CD4-positive, CD25-positive, alpha-beta regulatory T cell (primary cell): ENCODE results near the gene DYSF. TPM values are rescaled to one million over a fixed set of nuclear protein-coding genes. Genes with fewer than 3 reads are reported as not detected.

Experiments used
- ATAC-seq, 2 donors: fragments of 150-1000 bp; cut with Tn5 transposase; one replicate each; pipeline ENCODE4 v1.10.0; 2021; ENCODE audit warnings: low read depth in 2 of 2, moderate number of reproducible peaks in 2 of 2, moderate library complexity in 1 of 2
- DNase-seq, 3 donors: peaks; one replicate each; pipeline versions ENCODE4 v3.0.0 to v3.0.0-alpha.2; 2012 to 2022; ENCODE audit warnings: mixed read lengths in 1 of 3
- H3K27ac ChIP-seq: one replicate; pipeline ENCODE4 v1.7.0; 2013; ENCODE audit warnings: mild to moderate bottlenecking, low read length; ENCODE audit not compliant: insufficient read depth, poor library complexity, severe bottlenecking
- H3K27me3 ChIP-seq: one replicate; pipeline ENCODE4 v1.7.0; 2013; ENCODE audit warnings: low read length; ENCODE audit not compliant: control insufficient read depth, insufficient read depth
- H3K36me3 ChIP-seq: one replicate; pipeline ENCODE4 v1.7.0; 2013; ENCODE audit warnings: mild to moderate bottlenecking, low read length, moderate library complexity; ENCODE audit not compliant: control insufficient read depth, insufficient read depth
- H3K4me1 ChIP-seq: 2 replicates; pipeline ENCODE4 v1.7.0; 2013; ENCODE audit warnings: mild to moderate bottlenecking, low read length; ENCODE audit not compliant: insufficient read depth, control insufficient read depth, poor library complexity, severe bottlenecking
- H3K4me3 ChIP-seq: one replicate; pipeline ENCODE4 v1.7.0; 2013; ENCODE audit warnings: low read depth, mild to moderate bottlenecking, low read length, moderate library complexity
- H3K9me3 ChIP-seq, 2 experiments: 1 replicate in 1 of 2; 2 replicates in 1 of 2; pipeline ENCODE4 v1.7.0; 2013; ENCODE audit warnings: low read length in 2 of 2, mild to moderate bottlenecking in 1 of 2, moderate library complexity in 1 of 2; ENCODE audit not compliant: control insufficient read depth in 2 of 2
- H3K27ac Mint-ChIP-seq, 3 donors: one replicate each; pipeline ENCODE4 v1.8.0; 2020 to 2022; ENCODE audit warnings: mild to moderate bottlenecking in 3 of 3, mixed read lengths in 3 of 3, moderate library complexity in 2 of 3
- H3K27me3 Mint-ChIP-seq: one replicate; pipeline ENCODE4 v1.8.0; 2022; ENCODE audit warnings: mild to moderate bottlenecking, mixed read lengths
- H3K36me3 Mint-ChIP-seq: one replicate; pipeline ENCODE4 v1.8.0; 2020; ENCODE audit warnings: mixed read lengths
- H3K4me1 Mint-ChIP-seq, 4 donors: one replicate each; pipeline ENCODE4 v1.8.0; 2020 to 2022; ENCODE audit warnings: mixed read lengths in 4 of 4, mild to moderate bottlenecking in 1 of 4
- H3K4me3 Mint-ChIP-seq, 4 donors: one replicate each; pipeline ENCODE4 v1.8.0; 2020 to 2022; ENCODE audit warnings: mild to moderate bottlenecking in 4 of 4, mixed read lengths in 4 of 4, moderate library complexity in 3 of 4
- H3K9me3 Mint-ChIP-seq, 7 donors: one replicate each; pipeline ENCODE4 v1.8.0; 2020 to 2022; ENCODE audit warnings: mixed read lengths in 7 of 7, mild to moderate bottlenecking in 3 of 7, moderate library complexity in 2 of 7
- polyA plus RNA-seq, 4 donors: library from polyadenylated mRNA; unstranded; fragments of 300-500 nt; fragmentation: Illumina TruSeq; gene quantifications; one replicate each; pipeline ENCODE4 v1.2.3, GENCODE V29; 2021
- total RNA-seq: library from RNA; stranded (reverse); gene quantifications from one replicate; pipeline ENCODE4 v1.2.3, GENCODE V29; 2022

The DYSF gene
- total and polyA plus RNA-seq, 5 donors from 2014 or later, result 0.10 to 0.13 TPM; not detected in 3

DNA sequence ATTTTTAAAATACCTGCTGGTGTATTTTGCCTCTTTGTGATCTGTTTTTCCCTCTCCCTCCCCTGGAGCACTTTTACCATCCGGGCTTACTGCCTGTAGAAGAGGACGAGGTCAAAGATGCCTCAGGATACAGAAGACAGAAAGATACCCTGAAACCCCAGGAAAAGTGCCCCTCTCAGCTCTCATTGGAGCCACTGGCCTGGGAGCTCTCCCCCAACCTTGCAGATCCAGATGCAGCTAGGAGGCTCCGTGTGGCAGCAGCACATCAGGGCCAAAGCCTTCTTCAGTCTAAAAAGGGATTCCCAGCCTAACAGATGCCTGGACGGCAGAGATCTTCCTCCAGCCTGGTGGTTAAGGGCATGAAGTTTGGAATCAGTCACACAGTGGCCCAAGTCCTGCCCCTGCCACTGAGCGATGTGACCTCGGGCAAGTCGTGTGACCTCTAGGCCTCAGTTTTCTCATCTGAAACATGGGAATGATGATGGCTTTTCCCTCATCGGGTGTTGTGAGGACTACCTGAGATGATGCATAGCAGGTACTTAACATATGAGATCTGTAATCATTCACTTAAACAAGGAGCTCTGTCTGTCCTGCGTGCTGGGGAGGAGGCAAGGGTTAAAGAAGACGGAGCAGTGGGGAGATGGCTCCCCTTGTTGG is 239.4 kb downstream of the DYSF start:
- H3K9me3 Mint-ChIP-seq, result peaks cover 0 to 1% (median 0%) of the 10 kb centered on the region in 7 donors
- Histone ChIP-seq H3K27me3 (no peaks in the 10 kb centered on the region), H3K36me3 (no peaks in the 10 kb centered on the region), H3K4me3 (no peak overlapping the region), H3K9me3 (no peaks in the 10 kb centered on the region), H3K27ac (no peak overlapping the region), H3K4me1 (no peaks in the 10 kb centered on the region)
- ATAC-seq, result no peak
- H3K27me3 Mint-ChIP-seq, result peaks cover 4% of the 10 kb centered on the region
- DNase-seq, result no peak
- no peaks in the 10 kb centered on the region for H3K4me1 Mint-ChIP-seq
- no peak overlapping the region for H3K27ac Mint-ChIP-seq
- no peak overlapping the region for H3K4me3 Mint-ChIP-seq
- peaks cover 3% of the 10 kb centered on the region for H3K36me3 Mint-ChIP-seq

DNA sequence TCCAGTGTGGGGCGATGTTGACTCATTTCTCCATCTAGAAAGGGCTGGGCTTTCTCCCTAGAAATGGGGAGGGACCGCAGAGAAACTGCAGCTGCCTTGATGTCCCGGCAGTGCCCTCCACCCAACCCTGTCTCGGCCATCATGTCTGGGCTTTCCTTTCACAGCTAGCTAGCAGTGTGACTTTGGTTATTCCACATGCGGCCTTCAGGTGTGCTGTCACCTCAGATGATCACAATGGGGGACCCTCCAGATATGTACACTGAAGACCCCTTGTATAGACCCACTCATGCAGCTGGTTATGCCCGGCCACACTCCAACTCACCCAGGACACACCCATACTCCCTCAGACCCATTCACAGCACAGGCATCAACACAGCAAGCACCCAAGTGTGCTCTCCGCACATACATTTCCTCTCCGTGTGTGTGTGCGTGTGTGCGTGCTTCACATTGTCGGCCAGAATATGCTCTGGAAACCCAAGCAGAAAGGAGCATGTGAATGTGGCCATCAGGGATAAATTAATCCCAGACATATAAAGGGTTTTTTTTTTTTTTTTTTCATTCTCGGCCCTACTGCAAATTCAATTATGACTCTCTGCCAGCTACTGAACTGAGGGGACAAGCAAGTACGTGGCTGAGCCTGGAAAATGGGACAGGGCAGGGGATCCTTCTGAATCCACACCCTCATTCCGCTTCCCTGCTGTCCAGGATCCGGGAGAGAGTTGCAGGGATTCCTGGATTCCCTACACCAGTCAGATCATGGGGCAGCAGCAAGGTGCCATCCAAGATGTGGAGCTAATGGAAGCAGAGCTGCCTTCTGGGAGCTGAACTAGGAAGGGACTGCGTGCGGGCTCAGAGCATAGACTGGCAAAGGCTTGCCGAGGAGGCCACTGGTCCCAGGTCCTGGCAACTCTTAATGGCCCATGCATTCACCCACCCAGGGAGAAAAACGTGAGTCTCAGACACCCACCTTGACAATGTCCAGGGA is 240.2 kb downstream of the DYSF start:
- Mint-ChIP-seq H3K4me3 (no peak overlapping the region), H3K9me3 (peaks cover 0 to 1% (median 0%) of the 10 kb centered on the region in 7 donors), H3K27me3 (peaks cover 4% of the 10 kb centered on the region), H3K4me1 (no peaks in the 10 kb centered on the region), H3K36me3 (peaks cover 3% of the 10 kb centered on the region), H3K27ac (no peak overlapping the region)
- Histone ChIP-seq H3K27ac (no peak overlapping the region), H3K9me3 (no peaks in the 10 kb centered on the region), H3K4me3 (no peak overlapping the region), H3K4me1 (no peaks in the 10 kb centered on the region), H3K36me3 (no peaks in the 10 kb centered on the region), H3K27me3 (no peaks in the 10 kb centered on the region)
- ATAC-seq, result no peak
- no peak for DNase-seq

DNA sequence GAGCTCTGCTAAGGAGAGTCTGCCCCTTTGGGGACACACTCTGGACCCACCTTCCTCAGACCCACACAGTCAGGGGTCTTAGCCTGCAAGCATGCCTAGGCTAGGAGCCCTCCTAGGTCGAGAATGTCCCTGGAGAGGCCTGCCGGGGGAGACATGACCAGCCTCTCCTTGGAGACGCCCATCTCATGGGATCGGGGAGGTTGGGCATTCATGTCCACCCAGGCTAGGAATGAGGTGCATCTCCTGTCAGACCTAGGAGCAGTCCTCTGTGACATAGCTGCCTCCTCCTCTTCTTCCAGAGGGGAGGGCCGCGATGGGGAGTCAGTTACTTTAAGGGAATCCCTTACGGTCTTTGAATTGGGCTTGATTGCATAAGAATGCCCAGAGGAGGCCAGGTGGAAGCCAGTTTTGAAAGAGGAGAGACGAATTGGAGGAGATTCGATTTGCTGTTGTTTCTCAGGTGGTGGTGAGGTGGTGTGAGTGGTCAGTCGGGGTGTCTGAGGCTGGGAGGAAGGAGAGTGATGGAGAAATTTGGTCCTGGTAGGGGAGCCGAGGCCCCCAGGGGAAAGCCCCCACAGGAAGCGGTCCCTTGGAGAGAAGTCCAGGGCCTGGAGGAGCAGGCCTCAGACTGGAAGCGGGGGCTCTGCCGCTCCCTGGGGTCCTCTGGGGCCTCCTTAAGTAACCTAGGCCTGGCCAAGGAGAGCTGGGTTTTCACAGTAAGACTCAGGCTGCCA is 241.3 kb downstream of the DYSF start:
- Mint-ChIP-seq H3K27me3 (peaks cover 4% of the 10 kb centered on the region), H3K4me3 (no peak overlapping the region), H3K36me3 (peaks cover 3% of the 10 kb centered on the region), H3K27ac (no peak overlapping the region), H3K9me3 (no peaks in the 10 kb centered on the region), H3K4me1 (no peaks in the 10 kb centered on the region)
- no peaks in the 10 kb centered on the region for H3K27me3 ChIP-seq
- no peak overlapping the region for H3K27ac ChIP-seq
- no peak overlapping the region for H3K4me3 ChIP-seq
- H3K9me3 ChIP-seq, result no peaks in the 10 kb centered on the region
- H3K4me1 ChIP-seq, result no peaks in the 10 kb centered on the region
- ATAC-seq, result no peak
- no peaks in the 10 kb centered on the region for H3K36me3 ChIP-seq
- DNase-seq, result no peak

DNA sequence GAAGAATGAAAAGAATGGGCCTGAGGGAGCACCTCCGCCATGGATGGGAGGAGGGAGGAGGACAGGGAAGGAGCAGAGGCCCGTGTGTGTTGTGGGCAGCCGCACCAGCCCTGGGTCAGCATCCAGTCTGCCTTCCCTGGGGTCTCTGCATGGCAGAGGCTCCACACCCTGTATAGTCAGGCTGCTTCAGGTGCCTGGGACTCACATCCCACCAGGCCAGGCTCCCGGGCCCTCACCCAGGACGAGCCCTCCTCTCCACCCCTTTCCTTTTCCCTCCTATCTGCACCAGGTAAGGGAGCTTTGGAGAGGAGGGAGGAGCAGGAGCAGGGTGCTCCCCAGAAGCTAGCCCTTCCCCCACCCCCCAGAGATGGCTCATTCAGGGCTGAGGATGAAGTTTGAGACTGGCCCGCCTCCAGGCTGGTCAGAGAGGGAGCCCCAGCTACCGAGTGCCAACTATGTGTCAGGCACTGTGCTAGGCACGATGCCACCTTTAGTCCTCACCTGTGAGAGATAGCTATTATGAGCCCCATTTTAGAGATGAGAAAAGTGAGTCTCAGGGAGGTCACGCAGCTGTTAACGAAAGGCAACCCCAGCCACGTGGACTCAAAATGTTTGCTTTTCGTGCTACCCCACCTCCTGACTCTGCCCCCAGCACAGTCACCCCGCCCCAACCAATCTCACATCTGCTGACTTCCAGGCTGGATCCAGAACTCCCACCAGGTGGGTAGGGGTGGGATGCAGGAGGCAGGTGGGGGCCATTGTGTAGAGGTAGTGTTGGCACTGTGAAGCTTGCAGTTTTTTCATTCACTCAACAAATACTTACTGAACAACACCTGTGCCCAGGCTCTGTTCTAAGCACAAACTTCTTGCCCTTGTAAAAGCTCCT is 242.1 kb downstream of the DYSF start:
- DNase-seq (no peak), ATAC-seq (no peak)
- no peaks in the 10 kb centered on the region for H3K4me1 ChIP-seq
- no peaks in the 10 kb centered on the region for H3K4me1 Mint-ChIP-seq
- H3K27ac Mint-ChIP-seq, result no peak overlapping the region
- no peaks in the 10 kb centered on the region for H3K36me3 ChIP-seq
- peaks cover 4% of the 10 kb centered on the region for H3K27me3 Mint-ChIP-seq
- H3K27ac ChIP-seq, result no peak overlapping the region
- H3K36me3 Mint-ChIP-seq, result peaks cover 3% of the 10 kb centered on the region
- H3K9me3 ChIP-seq, result no peaks in the 10 kb centered on the region
- no peaks in the 10 kb centered on the region for H3K9me3 Mint-ChIP-seq
- no peak overlapping the region for H3K4me3 ChIP-seq
- H3K4me3 Mint-ChIP-seq, result no peak overlapping the region
- H3K27me3 ChIP-seq, result no peaks in the 10 kb centered on the region

DNA sequence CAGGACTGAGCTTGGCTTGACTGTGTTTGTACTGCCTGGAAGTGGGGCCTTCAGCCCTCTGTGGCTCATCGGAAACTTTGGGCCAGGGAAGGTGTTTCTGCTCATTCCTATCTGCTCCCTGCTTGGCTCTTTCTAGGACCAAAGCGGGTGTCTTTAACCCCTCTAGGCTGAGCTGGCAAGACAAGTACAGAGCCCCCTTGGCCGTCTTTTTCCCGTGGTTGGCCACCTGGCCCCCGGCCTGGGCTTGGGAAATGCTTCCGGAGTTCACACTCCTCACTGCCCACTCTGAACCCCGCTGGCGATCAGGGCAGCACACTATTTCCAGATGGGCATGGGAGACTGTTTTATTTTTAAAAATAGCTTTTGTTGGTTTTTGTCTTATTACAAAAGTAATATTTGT is 243.0 kb downstream of the DYSF start:
- Mint-ChIP-seq H3K4me1 (no peaks in the 10 kb centered on the region), H3K4me3 (no peak overlapping the region), H3K36me3 (peaks cover 3% of the 10 kb centered on the region), H3K27me3 (peaks cover 4% of the 10 kb centered on the region), H3K9me3 (no peaks in the 10 kb centered on the region), H3K27ac (no peak overlapping the region)
- ATAC-seq (no peak), DNase-seq (no peak)
- H3K27me3 ChIP-seq, result no peaks in the 10 kb centered on the region
- H3K36me3 ChIP-seq, result no peaks in the 10 kb centered on the region
- no peaks in the 10 kb centered on the region for H3K9me3 ChIP-seq
- no peak overlapping the region for H3K27ac ChIP-seq
- H3K4me1 ChIP-seq, result no peaks in the 10 kb centered on the region
- H3K4me3 ChIP-seq, result no peak overlapping the region

DNA sequence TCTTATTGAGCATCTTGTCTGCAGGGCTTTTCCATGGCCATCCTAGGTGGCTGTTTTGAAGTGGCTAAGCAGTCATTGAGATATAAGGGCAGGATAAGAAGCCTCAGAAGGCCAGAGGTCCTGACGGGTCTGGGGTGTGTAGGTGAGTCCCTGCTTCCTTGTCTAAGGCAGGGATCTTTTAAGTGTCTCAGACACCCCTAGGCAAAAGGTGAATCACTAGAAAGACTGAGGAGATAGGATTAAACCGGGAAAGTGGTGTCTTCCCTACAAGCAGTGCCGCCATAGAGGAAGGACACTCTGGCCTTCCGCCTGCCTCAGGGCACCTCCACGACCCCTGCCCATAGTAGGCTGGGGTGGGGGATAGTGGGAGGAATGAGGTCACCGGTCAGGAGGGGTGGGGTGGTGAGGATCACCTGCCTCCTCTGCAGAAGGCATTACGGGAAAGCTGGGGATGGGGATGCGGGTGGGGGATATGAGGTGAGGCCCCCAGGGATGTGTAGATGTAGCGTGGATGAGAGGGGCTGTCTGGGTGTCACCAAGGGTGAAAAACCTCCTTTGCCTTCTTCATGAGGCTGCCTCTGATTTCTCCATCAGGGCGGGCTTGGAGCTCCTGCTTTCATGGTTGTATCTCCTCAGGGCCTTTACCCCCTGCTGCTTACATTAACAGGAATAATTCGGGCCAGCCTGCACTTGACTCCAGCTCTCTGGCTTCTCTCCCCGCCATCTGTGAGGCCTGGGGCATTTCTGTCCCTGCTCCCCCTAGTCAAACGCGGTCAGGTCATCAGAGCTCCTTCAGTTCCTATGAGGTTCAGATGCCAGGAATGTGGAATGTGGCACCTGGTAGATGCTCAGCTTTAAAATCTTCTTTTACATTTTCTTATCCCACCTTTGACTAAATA is 244.0 kb downstream of the DYSF start:
- DNase-seq, result no peak
- ATAC-seq, result no peak
- H3K27me3 ChIP-seq, result no peaks in the 10 kb centered on the region
- H3K9me3 Mint-ChIP-seq, result no peaks in the 10 kb centered on the region
- peaks cover 4% of the 10 kb centered on the region for H3K27me3 Mint-ChIP-seq
- H3K27ac Mint-ChIP-seq, result no peak overlapping the region
- no peak overlapping the region for H3K4me3 ChIP-seq
- H3K27ac ChIP-seq, result no peak overlapping the region
- no peaks in the 10 kb centered on the region for H3K36me3 ChIP-seq
- H3K9me3 ChIP-seq, result no peaks in the 10 kb centered on the region
- no peaks in the 10 kb centered on the region for H3K4me1 Mint-ChIP-seq
- peaks cover 3% of the 10 kb centered on the region for H3K36me3 Mint-ChIP-seq
- H3K4me3 Mint-ChIP-seq, result no peak overlapping the region
- H3K4me1 ChIP-seq, result no peaks in the 10 kb centered on the region
